Umbilical cord (tissue), 2 donors: ENCODE data around the gene TMEM258. TPM values are rescaled to one million over a fixed set of nuclear protein-coding genes. Genes with fewer than 3 reads are reported as not detected.

Experiments
- DNase-seq: peaks from one replicate; pipeline ENCODE4 v3.0.0-alpha.2; 2015; ENCODE audit warnings: low spot score
- total RNA-seq: library from RNA; depleted of rRNA; stranded (reverse); fragments of >200 nt; gene quantifications from one replicate; pipeline ENCODE4 v1.2.3, GENCODE V29; 2014; ENCODE audit warnings: low replicate concordance; ENCODE audit not compliant: insufficient read depth

The TMEM258 gene
- total RNA-seq, 1 donor from 2014 or later: 54.7 TPM

DNA sequence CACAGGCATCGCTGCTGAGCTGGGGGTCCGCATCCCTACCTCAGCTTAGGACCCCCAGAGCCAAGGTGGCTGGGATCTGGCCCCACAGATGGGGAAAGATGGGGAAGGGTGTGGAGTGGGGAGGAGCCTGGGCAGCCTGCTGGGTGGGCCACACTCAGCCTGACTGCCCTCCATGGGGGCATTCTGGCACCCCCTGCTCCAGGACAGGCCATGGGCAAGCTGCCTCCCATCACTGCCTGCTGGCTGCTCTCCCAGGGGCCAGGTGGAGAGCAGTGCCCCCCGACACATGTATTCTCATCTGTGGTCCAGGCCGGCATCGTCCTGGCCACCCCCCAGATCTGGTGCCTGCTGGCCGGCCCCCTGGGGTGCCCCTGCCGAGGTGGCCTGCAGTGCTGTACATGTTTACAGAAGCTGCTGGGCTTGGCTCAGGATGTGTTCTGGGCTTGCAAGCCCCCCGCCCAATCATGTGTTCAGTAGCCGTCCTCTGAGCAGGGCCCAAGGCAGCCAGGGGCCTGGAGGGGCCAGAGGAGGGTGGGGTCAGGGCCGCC is 47.7 kb downstream of the TMEM258 start:
- no peak for DNase-seq

DNA sequence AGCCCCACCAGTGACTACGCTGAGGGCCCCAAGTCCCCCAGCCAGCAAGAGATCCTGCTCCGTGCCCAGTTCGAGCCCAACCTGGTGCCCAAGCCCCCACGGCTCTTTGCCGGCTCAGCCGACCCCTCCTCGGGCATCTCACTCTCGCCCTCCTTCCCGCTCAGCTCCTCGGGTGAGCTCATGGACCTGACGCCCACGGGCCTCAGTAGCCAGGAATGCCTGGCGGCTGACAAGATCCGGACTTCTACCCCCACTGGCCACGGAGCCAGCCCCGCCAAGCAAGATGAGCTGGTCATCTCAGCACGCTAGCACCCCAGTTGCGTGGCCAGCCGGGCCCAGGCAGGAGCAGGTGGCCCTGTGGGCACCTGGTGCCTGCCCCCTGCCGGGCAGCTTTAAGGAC is 48.2 kb downstream of the TMEM258 start:
- DNase-seq: no peak

DNA sequence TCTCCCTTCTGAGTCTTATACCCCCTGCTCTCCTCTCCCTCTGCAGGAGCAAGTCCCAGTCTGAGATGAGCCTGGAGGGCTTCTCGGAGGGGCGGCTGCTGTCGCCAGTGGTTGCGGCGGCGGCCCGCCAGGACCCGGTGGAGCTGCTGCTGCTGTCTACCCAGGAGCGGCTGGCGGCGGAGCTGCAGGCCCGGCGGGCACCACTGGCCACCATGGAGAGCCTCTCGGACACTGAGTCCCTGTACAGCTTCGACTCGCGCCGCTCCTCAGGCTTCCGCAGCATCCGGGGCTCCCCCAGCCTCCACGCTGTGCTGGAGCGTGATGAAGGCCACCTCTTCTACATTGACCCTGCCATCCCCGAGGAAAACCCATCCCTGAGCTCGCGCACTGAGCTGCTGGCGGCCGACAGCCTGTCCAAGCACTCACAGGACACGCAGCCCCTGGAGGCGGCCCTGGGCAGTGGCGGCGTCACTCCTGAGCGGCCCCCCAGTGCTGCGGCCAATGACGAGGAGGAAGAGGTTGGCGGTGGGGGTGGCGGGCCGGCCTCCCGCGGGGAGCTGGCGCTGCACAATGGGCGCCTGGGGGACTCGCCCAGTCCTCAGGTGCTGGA is 48.8 kb downstream of the TMEM258 start:
- DNase-seq: no peak

DNA sequence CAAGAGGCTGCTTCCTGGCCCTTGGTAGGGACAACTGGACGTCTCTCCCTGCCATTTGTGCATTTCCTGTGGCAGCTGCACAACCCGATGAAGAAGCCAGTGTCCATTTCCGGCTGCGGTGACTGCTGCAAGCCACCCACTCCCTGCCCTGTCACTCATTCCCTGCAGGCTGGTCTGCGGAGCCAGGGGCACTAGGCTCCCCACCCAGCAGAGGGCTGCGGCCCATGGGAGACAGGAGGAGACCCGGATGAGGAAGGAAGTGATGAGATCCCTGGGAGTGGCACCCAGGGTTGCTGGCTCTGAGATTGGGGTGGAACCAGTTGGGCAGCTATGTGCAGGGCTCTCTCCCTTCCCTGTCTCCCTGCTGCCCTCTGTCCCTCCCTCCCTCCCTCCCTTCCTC is 50.0 kb downstream of the TMEM258 start:
- DNase-seq: no peak

DNA sequence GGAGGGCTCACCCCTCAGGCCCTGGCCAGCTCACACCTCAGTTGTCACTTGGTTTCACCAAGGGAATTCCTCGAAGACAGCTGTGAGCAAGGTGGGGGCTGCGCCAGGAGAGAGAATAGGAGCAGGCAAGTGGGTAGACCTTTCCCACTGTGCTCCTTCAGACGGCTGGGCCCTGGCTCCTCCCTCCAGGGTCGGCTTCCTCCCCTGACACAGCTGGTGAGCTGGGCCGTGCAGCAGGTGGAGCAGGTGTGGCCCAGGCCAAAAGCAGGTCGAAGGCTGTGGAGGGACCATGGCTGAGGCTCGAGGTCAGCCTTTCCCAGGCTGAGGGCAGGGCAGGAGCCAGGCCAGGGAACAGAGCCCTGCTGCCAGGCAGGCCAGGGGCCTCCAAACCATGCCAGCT is 52.4 kb downstream of the TMEM258 start:
- no peak for DNase-seq

DNA sequence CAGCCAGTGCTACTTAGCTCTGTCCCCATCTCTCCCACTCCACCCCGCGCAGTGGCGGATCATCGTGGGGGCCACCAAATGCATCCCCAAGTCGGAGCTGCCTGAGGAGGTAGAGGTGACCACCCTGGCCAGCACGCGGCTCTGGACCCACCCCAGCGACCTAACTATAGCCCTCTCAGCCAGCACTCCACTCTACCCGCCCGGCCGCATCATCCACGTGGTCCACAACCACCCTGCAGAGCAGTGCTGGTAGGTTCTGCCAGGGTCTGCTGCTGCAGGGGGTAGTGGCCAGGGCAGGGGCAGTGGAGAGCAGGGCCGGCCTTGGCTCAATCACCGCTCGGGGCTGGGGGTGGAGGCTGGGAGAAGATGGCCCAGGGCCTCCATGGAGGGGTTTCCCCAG is 53.0 kb downstream of the TMEM258 start:
- DNase-seq: no peak

Other genes with a start within 250 kb of the TMEM258 start
- gene SYT7, start 211.5 kb downstream of the TMEM258 start, total RNA-seq: 1.4 TPM
- gene DAGLA, start 112.2 kb downstream of the TMEM258 start, total RNA-seq: 1.4 TPM
- 14.2 TPM for gene MYRF, start 40.0 kb downstream of the TMEM258 start, total RNA-seq
- 2.6 TPM for gene FEN1, start 312 bp upstream of the TMEM258 start, total RNA-seq
- 33.0 TPM for gene FADS1, start 24.4 kb upstream of the TMEM258 start, total RNA-seq
- 46.2 TPM for gene FADS2, start 35.7 kb upstream of the TMEM258 start, total RNA-seq
- 32.0 TPM for gene FADS3, start 98.9 kb upstream of the TMEM258 start, total RNA-seq
- 10.1 TPM for gene RAB3IL1, start 125.0 kb upstream of the TMEM258 start, total RNA-seq
- 7.5 TPM for gene BEST1, start 157.8 kb upstream of the TMEM258 start, total RNA-seq
- gene FTH1, start 175.0 kb upstream of the TMEM258 start, total RNA-seq: 516 TPM